Trophoblast cell (in vitro differentiated cells and primary cell): ENCODE results near the gene ILDR1.
"Not testable (repeated sequence)": the region's sequence is repeated elsewhere in the genome, so short reads cannot be mapped to it uniquely, and the experiment has no call there.

ENCODE experiments used
- DNase-seq, 2 donors: peaks; one replicate each; pipeline ENCODE4 v3.0.0-alpha.2; 2016
- H2AFZ ChIP-seq: 2 replicates; pipeline ENCODE4 v1.6.1; 2013; ENCODE audit warnings: low read length, moderate library complexity, mild to moderate bottlenecking; ENCODE audit not compliant: insufficient read depth, poor library complexity
- H2AK5ac ChIP-seq: 2 replicates; pipeline ENCODE4 v1.6.1; 2013; ENCODE audit warnings: mild to moderate bottlenecking, low read length
- H2BK120ac ChIP-seq: 2 replicates; pipeline ENCODE4 v1.6.1; 2013; ENCODE audit warnings: low read length, mild to moderate bottlenecking, moderate library complexity; ENCODE audit not compliant: insufficient read depth, poor library complexity
- H2BK12ac ChIP-seq: 2 replicates; pipeline ENCODE4 v1.6.1; 2013; ENCODE audit warnings: mild to moderate bottlenecking, low read length, moderate library complexity
- H2BK5ac ChIP-seq: 2 replicates; pipeline ENCODE4 v1.6.1; 2013; ENCODE audit warnings: low read length, low read depth, moderate library complexity, mild to moderate bottlenecking; ENCODE audit not compliant: poor library complexity
- H3K14ac ChIP-seq: 2 replicates; pipeline ENCODE4 v1.6.1; 2013; ENCODE audit warnings: mild to moderate bottlenecking, low read length
- H3K18ac ChIP-seq: 2 replicates; pipeline ENCODE4 v1.6.1; 2013; ENCODE audit warnings: mild to moderate bottlenecking, low read length
- H3K23ac ChIP-seq: 2 replicates; pipeline ENCODE4 v1.6.1; 2013; ENCODE audit warnings: low read length
- H3K27ac ChIP-seq: 2 replicates; pipeline ENCODE4 v1.5.1; 2013; ENCODE audit warnings: low read depth, mild to moderate bottlenecking, inconsistent platforms, low read length, moderate library complexity
- H3K27me3 ChIP-seq: 2 replicates; pipeline ENCODE4 v1.6.1; 2013; ENCODE audit warnings: inconsistent platforms, mild to moderate bottlenecking, low read length, moderate library complexity; ENCODE audit not compliant: insufficient read depth
- H3K36me3 ChIP-seq, 2 experiments: 1 replicate in 1 of 2; 2 replicates in 1 of 2; pipeline ENCODE4 v1.6.1; 2013; ENCODE audit warnings: low read length in 2 of 2, mild to moderate bottlenecking in 2 of 2, moderate library complexity in 1 of 2; ENCODE audit not compliant: insufficient read depth in 2 of 2, control insufficient read depth in 1 of 2
- H3K4ac ChIP-seq: 2 replicates; pipeline ENCODE4 v1.6.1; 2013; ENCODE audit warnings: low read depth, mild to moderate bottlenecking, low read length, moderate library complexity
- H3K4me1 ChIP-seq, 2 experiments: 1 replicate in 1 of 2; 2 replicates in 1 of 2; pipeline ENCODE4 v1.6.1; 2013; ENCODE audit warnings: low read length in 2 of 2, mild to moderate bottlenecking in 2 of 2, moderate library complexity in 1 of 2; ENCODE audit not compliant: insufficient read depth in 2 of 2, control insufficient read depth in 1 of 2
- H3K4me2 ChIP-seq: 2 replicates; pipeline ENCODE4 v1.6.1; 2013; ENCODE audit warnings: inconsistent platforms, mild to moderate bottlenecking, low read length, moderate library complexity
- H3K4me3 ChIP-seq: 2 replicates; pipeline ENCODE4 v1.5.1; 2013; ENCODE audit warnings: mild to moderate bottlenecking, low read depth, low read length, inconsistent platforms
- H3K79me1 ChIP-seq: one replicate; pipeline ENCODE4 v1.6.1; 2013; ENCODE audit warnings: low read length
- H3K79me2 ChIP-seq: 2 replicates; pipeline ENCODE4 v1.6.1; 2013; ENCODE audit warnings: low read length, mild to moderate bottlenecking; ENCODE audit not compliant: control insufficient read depth, insufficient read depth, poor library complexity
- H3K9ac ChIP-seq: 2 replicates; pipeline ENCODE4 v1.6.1; 2013; ENCODE audit warnings: mild to moderate bottlenecking, low read length
- H3K9me3 ChIP-seq: 2 replicates; pipeline ENCODE4 v1.6.1; 2013; ENCODE audit warnings: low read depth, mild to moderate bottlenecking, control low read depth, inconsistent platforms, low read length; ENCODE audit not compliant: insufficient read depth
- H4K12ac ChIP-seq: 2 replicates; pipeline ENCODE4 v1.6.1; 2013; ENCODE audit warnings: low read depth, mild to moderate bottlenecking, low read length, moderate library complexity
- H4K8ac ChIP-seq: 2 replicates; pipeline ENCODE4 v1.6.1; 2013; ENCODE audit warnings: low read depth, mild to moderate bottlenecking, low read length, moderate library complexity
- H4K91ac ChIP-seq: one replicate; pipeline ENCODE4 v1.6.1; 2013; ENCODE audit warnings: low read depth, mild to moderate bottlenecking, low read length, moderate library complexity
- WGBS: extraction: QIAGEN DNeasy Blood & Tissue Kit; methylation state at CpG from one replicate; pipeline ENCODE4 v1.1.7; 2013; ENCODE audit warnings: missing lambda C conversion rate; ENCODE audit not compliant: insufficient read length, insufficient coverage; ENCODE audit errors: extremely low coverage; 5-methylcytosine and 5-hydroxymethylcytosine counted together

The ILDR1 gene

DNA sequence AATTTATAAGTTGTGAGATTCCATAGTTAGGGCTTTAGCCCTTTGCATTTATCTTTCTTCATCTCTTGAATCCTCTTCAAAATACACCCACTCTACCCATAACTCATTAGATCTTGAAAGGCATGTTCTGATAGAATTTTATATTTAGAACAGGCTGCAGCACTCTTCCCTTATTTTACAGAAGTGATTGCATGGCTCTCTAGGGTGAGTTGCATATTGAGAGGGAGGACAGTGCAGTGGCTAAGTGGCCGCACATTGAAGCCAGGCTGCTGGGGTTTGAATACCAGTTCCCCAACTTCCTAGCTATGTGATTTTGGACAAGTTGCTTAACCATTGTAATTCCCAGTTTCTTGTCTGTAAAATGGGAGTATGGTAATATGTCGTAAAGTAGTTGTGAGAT, 35.6 kb upstream of the ILDR1 start:
- no peaks in the 10 kb centered on the region for H3K79me2 ChIP-seq
- no peak overlapping the region for H3K14ac ChIP-seq
- no CpG with 5 or more reads among the region's 2 CpGs for WGBS
- H4K91ac ChIP-seq = no peak overlapping the region
- no peaks in the 10 kb centered on the region for H3K36me3 ChIP-seq
- no peak overlapping the region for H3K9ac ChIP-seq
- no peak overlapping the region for H3K23ac ChIP-seq
- H3K79me1 ChIP-seq = no peaks in the 10 kb centered on the region
- H3K18ac ChIP-seq = no peak overlapping the region
- no peak overlapping the region for H4K8ac ChIP-seq
- no peak for DNase-seq
- no peak overlapping the region for H2BK5ac ChIP-seq
- H4K12ac ChIP-seq = no peak overlapping the region
- no peak overlapping the region for H3K4me2 ChIP-seq
- H3K27me3 ChIP-seq = no peaks in the 10 kb centered on the region
- no peaks in the 10 kb centered on the region for H3K4me1 ChIP-seq
- no peak overlapping the region for H3K4me3 ChIP-seq
- H3K27ac ChIP-seq = no peak overlapping the region
- no peak overlapping the region for H2AK5ac ChIP-seq
- no peaks in the 10 kb centered on the region for H3K9me3 ChIP-seq
- H2BK12ac ChIP-seq = no peak overlapping the region
- no peak overlapping the region for H2BK120ac ChIP-seq
- no peak overlapping the region for H3K4ac ChIP-seq
- no peak overlapping the region for H2AFZ ChIP-seq

GRCh38 chr3:122055215-122055614, 33.2 kb upstream of the ILDR1 start, which contains the start of gene CD86:
Gene CD86, plus strand, starts transcription at chr3:122055362. Its CDS starts 128 bp downstream, at chr3:122055490.
- DNase-seq = peak in 1 of 2 donors; percentile 27
- H2BK120ac ChIP-seq = no peak within 1 kb of the TSS

GRCh38 chr3:122052968-122053367, 30.9 kb upstream of the ILDR1 start:
- Histone ChIP-seq H3K9me3 (no peaks in the 10 kb centered on the region), H3K27me3 (no peaks in the 10 kb centered on the region), H3K4me1 (no peaks in the 10 kb centered on the region), H3K18ac (no peak overlapping the region), H3K4me3 (no peak overlapping the region), H2BK12ac (no peak overlapping the region), H2AFZ (no peak overlapping the region), H2AK5ac (no peak overlapping the region), H2BK5ac (no peak overlapping the region), H3K79me1 (no peaks in the 10 kb centered on the region), H4K91ac (no peak overlapping the region), H3K23ac (no peak overlapping the region), H3K9ac (no peak overlapping the region), H3K36me3 (no peaks in the 10 kb centered on the region), H3K4me2 (no peak overlapping the region), H2BK120ac (no peak overlapping the region), H3K79me2 (no peaks in the 10 kb centered on the region), H4K12ac (no peak overlapping the region), H3K14ac (no peak overlapping the region), H3K27ac (no peak overlapping the region), H3K4ac (no peak overlapping the region), H4K8ac (no peak overlapping the region)
- WGBS = no CpG with 5 or more reads among the region's 3 CpGs
- no peak for DNase-seq

More at GRCh38 chr3:122055215-122055614, 33.2 kb upstream of the ILDR1 start, which contains the start of gene CD86:
- no peak within 1 kb of the TSS for H3K4me2 ChIP-seq
- no CpG with 5 or more reads among the region's 3 CpGs for WGBS
- no peaks in the 10 kb centered on the region for H3K27me3 ChIP-seq
- no peak within 1 kb of the TSS for H3K18ac ChIP-seq
- no peak within 1 kb of the TSS for H2AK5ac ChIP-seq
- H3K9ac ChIP-seq = no peak within 1 kb of the TSS
- no peaks in the 10 kb centered on the region for H3K79me2 ChIP-seq
- no peak within 1 kb of the TSS for H3K4me3 ChIP-seq
- no peak within 1 kb of the TSS for H4K12ac ChIP-seq
- no peak within 1 kb of the TSS for H2BK12ac ChIP-seq
- H2BK5ac ChIP-seq = no peak within 1 kb of the TSS
- no peaks in the 10 kb centered on the region for H3K79me1 ChIP-seq
- H2AFZ ChIP-seq = no peak within 1 kb of the TSS
- no peaks in the 10 kb centered on the region for H3K4me1 ChIP-seq
- no peak within 1 kb of the TSS for H3K4ac ChIP-seq
- no peaks in the 10 kb centered on the region for H3K36me3 ChIP-seq
- peak within 1 kb of the TSS; percentile 66 for H3K23ac ChIP-seq
- H4K91ac ChIP-seq = no peak within 1 kb of the TSS
- H3K27ac ChIP-seq = no peak within 1 kb of the TSS
- no peak within 1 kb of the TSS for H4K8ac ChIP-seq
- H3K14ac ChIP-seq = no peak within 1 kb of the TSS
- no peaks in the 10 kb centered on the region for H3K9me3 ChIP-seq

- not testable (repeated sequence) for H2BK5ac ChIP-seq, H3K9me3 ChIP-seq, DNase-seq, H3K4me3 ChIP-seq, H3K79me1 ChIP-seq, H2BK120ac ChIP-seq, H2AFZ ChIP-seq, H3K4me2 ChIP-seq, H3K27me3 ChIP-seq, H3K27ac ChIP-seq, H3K4ac ChIP-seq, H3K18ac ChIP-seq, H3K4me1 ChIP-seq, H3K14ac ChIP-seq, H2AK5ac ChIP-seq, H4K91ac ChIP-seq, H3K79me2 ChIP-seq, H3K9ac ChIP-seq, H3K23ac ChIP-seq, H2BK12ac ChIP-seq, H3K36me3 ChIP-seq, H4K12ac ChIP-seq, H4K8ac ChIP-seq
- no CpG with 5 or more reads among the region's 11 CpGs for WGBS
Measured at GRCh38 chr3:122047773-122048172, 25.7 kb upstream of the ILDR1 start.
